ENCODE data around the gene THYN1.

GRCh38 chr11:134252346-134253187, 585 bp downstream of the THYN1 start:
- no peak for TF ChIP-seq EP300 (IDR thresholded peaks at IDR 0.05)
- no peak for TF ChIP-seq POLR2A (IDR thresholded peaks at IDR 0.05)
- TF ChIP-seq, protein P1, sequence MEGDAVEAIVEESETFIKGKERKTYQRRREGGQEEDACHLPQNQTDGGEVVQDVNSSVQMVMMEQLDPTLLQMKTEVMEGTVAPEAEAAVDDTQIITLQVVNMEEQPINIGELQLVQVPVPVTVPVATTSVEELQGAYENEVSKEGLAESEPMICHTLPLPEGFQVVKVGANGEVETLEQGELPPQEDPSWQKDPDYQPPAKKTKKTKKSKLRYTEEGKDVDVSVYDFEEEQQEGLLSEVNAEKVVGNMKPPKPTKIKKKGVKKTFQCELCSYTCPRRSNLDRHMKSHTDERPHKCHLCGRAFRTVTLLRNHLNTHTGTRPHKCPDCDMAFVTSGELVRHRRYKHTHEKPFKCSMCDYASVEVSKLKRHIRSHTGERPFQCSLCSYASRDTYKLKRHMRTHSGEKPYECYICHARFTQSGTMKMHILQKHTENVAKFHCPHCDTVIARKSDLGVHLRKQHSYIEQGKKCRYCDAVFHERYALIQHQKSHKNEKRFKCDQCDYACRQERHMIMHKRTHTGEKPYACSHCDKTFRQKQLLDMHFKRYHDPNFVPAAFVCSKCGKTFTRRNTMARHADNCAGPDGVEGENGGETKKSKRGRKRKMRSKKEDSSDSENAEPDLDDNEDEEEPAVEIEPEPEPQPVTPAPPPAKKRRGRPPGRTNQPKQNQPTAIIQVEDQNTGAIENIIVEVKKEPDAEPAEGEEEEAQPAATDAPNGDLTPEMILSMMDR (IDR thresholded peaks at IDR 0.05): no peak

Data from ovary (tissue), 3 donors.